ENCODE results near the gene SH2B3.

Gene SH2B3

DNA sequence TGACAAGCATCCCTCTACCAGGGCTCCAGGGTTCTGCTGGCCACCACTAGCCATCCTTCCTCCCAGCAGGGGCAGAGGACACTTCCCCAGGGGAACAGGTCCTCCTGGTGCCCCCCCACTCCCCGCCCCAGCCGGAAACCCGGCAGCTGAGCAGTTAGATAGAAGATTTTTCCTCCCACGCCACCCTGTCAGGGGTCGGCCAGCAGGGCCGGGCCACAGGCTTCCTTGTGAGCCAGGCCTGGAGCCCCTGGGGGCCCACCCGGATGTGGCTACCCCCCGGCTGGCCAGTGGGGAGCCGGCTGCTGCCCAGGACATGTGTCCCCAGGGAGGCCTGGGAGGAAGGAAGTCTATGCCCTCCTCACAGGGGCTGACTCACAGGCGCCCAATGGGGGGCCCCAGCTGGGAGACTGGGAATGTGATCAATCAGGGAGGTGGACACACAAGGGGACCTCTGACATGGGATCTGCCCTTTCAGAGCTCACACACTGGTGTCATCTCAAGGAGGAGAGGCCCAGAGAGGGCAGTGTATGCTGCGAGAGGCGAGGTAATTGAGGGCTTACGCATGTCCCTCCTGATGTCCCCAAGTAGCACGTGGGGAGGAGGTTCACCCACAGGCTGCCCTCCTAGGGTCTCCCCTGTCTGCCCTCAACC lies 4.2 kb downstream of the SH2B3 start:
- no peak for ATAC-seq

DNA sequence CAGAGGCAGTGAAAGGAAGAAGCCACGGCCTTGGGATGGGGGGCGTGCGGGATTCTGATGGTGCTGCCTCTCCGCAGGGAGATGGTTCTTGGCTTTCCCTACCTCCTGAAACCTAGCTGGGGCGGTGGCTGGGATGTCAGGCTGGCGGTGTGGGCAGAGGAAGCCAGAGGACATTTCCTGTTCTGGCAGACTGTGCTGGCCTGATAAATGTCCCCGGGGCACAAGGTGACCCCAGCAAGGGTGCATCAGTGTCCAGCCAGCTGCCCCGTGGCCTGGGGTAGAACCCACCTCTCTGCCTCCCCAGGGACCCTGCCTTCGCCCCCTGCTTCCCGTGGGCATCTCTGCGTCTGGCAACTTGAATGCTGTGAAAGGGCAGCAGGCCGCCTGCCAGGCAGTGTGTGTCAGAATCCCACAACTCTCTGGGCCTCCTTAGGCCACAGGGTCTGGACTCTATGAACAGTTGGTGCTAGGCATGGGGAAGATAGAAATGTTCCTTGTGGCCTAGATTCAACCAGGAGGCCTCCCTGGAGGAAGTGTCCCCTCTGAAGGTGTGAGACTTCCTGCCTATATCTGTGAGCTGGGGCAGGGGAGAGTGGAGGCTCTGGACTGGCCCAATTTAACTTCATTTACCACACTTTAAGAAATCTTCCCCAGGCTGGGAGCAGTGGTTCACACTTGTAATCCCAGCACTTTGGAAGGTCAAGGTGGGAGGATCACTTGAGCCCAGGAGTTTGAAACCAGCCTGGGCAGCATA lies 4.9 kb downstream of the SH2B3 start:
- no peak for ATAC-seq

DNA sequence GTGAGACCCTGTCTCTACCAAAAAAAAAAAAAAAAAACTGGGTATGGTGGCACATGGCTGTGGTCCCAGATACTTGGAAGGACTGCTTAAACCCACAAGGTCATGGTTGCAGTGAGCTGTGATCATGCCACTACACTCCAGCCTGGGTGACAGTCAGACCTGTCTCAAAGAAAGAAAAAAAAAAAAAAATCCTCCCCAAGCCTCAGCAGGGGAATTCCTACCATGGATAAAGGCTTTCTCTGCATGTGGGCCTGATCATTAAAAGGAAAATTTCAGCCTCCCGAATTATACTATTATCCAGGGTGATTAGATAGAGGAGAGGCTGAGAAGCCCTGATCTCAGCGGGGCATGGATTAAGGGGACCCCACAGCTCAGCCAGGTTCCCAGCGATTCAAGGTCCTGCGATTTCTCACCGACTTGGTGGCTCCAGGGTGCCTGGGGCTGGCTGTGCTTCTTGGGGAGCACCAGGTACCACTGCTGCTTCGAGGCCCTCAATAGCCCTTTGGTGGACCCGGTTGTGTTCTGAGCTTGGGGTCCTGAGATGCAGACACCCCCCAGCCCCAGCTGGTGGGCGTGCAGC lies 5.6 kb downstream of the SH2B3 start:
- ATAC-seq, result no peak

DNA sequence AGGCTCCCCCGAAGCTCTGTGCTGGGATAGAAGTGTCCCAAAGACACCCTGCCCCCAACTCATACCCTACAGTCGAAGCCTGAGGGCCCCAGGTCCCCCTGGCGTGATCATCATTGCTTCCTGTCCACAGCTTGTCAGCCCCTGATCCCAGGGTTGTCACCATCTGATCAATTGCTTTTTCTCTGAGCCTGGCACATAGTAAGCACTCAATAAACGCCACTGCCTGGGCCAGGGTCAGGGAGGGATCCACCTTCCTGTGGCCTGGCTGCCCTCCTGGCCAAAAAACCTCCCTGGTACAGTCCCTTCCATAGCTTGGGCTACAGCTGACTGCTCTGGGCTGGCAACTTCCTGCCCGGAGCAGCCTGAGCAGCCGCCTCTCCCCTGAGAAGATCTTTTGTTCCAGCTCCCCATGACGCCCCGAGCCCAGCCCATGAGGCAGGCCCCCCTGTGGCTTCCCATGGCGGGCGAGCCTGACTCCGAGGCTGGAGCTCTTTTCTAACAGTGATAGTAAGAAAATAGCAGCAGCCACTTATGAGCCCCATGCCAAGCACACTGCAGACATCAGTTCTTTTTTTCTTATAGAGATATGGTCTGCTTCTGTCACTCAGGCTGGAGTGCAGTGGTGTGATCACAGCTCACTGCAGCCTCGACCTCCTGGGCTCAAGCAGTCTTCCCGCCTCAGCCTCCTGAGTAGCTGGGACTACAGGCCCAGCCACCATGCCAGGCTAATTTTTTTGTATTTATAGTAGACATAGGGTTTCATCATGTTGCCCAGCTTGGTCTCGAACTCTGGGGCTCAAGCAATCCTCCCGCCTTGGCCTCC lies 6.5 kb downstream of the SH2B3 start:
- no peak for ATAC-seq

DNA sequence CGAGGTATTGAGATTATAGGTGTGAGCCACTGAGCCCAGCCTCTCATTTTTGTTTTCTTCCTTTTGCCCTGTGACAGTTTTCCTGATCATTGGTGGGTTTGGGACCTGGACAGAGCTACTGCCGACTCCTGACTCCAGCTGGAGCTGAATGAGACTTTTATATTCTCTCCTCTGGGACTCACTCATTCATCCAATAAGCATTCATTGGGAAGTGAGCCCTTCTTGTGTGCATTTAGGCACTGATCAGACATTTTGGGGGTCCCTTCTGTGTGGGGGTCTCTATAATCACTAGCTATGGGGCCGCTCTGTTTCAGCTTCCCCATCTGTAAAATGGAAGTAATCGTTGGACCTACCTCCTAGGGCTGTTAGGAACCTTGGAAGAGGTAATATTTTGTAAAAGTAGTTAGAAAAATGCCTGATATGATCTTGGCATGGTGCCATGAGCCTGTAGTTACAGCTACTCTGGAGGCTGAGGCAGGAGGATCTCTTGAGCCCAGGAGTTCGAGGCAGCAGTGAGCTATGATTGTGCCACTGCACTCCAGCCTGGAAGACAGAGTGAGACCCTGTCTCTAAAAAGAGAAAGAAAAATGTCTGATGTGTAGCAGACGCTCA lies 7.2 kb downstream of the SH2B3 start:
- ATAC-seq, result no peak

DNA sequence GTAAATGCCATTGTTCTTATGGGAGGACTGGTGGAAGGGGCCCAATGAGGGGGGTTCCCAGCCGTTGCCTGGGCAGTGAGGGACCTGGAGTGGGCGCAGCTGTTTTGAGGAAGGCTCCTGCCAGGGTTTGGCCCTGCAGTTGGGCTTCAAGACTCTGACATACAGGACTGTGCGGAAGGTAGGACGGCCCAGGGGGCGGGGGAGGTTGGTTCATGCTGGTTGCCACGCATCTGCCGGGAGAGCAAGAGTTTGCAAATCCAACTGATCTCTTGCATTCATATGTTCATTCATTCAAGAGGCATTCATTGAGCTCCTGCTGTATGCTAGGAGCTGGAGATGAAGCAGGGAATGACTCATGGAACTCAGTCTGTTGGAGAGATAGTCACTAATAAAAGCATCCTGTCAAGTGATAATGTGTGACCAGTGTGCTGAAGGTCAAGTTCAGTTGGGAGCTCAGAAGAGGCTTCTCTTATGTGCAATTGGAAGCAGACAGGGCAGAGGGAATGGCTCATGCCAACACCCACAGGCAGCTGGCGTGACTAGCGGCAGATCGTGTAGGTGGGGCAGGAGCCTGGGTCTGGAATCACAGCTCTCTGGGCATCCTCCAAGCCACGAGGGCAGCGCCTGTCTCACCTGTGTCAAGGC lies 7.8 kb downstream of the SH2B3 start:
- no peak for ATAC-seq

DNA sequence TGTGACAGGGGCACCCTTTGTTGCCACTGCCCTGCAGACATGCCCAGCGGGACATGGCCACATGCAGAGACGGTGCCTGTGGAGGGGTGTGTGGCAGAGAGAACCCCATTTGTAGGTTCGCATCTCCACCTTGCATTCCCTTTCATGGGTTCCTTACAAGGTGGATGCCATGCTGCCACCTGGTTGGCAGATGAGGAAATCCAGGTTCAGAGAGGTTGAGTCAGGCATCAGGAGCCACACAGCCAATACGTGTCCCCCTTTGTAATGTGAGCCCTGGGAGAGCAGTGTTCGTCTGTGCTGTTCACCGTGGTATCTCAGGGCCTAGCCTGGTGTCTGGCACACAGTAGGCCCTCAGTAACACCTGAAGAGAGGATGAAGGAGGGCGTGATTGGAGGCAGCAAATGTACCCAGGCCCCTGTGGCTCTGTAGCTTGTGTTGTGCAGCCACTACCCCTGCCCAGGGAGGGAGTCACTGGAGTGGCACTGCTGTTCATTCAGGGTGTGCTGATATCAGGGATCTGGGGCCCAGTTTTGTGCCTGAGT lies 9.1 kb downstream of the SH2B3 start:
- no peak for ATAC-seq

DNA sequence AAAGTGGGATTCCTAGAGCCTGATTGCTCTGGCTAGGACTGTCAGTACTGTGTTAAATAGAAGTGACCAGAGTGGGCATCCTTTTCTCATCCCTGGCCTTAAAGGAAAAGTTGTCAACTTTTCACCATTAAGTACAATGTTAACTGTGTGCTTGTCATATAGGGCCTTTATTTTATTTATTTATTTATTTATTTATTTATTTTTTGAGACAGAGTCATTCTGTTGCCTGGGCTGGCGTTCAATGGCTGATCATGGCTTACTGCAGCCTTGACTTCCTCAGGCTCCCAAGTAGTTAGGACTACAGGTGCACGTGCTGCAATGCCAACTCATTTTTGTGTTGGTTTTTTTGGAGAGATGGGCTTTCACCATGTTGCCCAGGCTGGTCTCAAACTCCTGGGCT lies 11.6 kb downstream of the SH2B3 start:
- ATAC-seq, result no peak

DNA sequence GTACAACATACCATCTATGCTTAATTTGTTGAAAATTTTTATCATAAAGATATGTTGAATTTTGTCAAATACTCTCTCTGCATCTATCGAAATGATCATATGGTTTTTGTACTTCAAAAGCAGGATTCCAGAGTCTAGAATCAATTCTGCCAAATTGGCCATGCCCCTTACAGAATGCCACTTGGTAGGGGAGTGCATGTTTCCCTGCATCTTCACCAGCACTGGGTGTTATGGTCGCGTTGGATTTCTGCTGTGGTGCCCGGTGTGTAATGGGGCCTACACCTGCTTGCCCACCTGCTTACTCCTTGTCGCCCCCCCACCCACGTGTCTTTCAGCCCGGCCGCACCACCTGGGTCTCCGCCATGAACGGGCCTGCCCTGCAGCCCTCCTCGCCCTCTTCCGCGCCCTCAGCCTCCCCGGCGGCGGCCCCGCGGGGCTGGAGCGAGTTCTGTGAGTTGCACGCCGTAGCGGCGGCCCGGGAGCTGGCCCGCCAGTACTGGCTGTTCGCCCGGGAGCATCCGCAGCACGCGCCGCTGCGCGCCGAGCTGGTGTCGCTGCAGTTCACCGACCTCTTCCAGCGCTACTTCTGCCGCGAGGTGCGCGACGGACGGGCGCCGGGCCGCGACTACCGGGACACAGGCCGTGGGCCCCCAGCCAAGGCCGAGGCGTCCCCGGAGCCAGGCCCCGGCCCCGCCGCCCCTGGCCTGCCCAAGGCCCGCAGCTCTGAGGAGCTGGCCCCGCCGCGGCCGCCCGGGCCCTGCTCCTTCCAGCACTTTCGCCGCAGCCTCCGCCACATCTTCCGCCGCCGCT lies 12.3 kb downstream of the SH2B3 start:
- no peak for ATAC-seq

DNA sequence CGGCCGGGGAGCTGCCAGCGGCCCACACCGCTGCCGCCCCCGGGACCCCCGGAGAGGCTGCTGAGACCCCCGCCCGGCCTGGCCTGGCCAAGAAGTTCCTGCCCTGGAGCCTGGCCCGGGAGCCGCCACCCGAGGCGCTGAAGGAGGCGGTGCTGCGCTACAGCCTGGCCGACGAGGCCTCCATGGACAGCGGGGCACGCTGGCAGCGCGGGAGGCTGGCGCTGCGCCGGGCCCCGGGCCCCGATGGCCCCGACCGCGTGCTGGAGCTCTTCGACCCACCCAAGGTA lies 12.8 kb downstream of the SH2B3 start:
- no peak for ATAC-seq

DNA sequence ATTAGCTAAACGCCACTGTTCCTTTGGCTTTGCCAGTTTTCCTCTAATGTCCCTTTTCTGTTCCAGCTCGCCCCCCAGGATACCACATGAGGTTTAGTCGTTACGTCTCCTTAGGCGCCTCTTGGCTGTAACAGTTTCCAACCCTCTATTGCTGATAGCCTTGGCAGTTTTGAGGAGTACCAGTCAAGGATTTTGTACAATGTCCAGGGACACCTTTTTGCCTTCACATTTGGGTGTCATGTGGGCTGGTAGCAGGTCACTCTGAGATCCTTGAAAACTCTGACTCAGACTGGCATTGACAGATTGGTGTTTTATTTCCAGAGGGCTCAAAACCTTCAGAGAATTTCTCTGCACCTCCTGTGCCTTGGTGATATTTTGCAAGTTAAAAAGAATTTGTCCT lies 14.1 kb downstream of the SH2B3 start:
- no peak for ATAC-seq

DNA sequence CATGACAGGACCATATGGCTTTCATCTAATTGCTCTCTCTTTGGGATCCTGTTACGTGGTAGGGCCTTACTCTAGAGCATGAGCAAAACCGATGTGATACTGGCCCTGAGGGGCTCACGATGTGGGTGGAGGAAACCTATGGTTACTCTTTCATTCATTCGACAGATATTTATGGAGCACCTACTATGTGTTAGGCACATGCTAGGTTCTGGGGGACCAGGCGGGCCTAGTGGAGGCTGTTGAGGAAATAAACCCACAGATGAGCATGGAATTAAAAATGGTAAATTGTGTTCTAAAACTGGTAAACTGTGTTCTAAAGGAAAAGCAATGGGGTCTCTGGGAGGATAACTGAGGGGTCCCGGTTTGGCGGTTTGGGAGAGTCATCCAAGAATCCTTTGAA lies 14.8 kb downstream of the SH2B3 start:
- ATAC-seq, result no peak

DNA sequence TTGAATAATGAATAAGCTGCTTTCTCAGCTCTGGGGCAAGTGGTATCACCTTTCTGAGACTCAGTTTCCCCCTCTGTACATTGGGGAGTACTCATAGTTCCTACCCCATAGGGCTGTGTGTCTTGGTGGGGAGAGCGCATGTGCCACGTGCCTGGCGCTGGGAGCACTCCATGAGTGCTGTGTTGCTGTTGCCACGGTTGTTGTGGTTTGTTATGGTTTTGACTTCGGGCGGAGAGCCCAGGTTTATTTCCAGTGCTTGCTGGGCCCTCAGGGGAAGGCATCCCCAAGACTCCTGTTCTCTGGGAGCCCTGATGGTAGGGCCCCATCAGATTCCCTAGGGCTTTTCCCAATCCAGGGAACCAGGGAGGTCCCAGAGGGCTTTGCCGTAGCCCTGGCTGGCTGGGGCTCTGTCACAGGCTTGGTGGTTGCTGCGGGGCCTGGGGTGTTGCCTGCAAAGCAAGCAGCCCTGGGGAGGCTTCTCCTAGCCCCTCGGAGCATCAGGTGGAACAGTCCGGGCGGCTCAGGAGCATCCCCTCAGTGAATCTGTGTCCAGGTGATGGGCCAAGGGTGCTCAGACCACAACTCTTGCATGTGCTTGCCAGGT lies 18.6 kb downstream of the SH2B3 start:
- no peak for ATAC-seq

DNA sequence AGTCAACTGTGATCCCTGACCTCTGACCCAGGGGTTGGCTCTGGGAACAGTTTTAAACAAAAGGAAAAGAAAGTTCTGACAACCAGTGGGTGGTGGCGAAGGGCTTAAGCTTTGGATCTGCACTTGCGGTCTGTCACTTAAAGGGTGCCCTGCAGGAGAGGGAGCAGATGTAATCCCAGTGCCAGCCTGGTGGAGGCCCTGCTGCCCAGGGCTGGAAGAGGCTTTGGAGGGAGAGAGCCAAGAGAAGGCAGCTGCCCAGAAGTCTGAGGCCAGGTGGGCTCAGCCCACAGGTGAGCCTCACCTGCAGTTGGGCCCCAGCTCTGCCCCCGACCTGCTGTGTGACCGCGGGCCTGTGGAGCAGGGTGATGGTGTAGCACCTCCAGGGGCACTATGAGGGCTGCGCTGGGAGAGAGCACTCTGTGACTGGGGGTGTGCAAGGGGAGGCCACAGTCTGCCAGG lies 19.1 kb downstream of the SH2B3 start:
- no peak for ATAC-seq

DNA sequence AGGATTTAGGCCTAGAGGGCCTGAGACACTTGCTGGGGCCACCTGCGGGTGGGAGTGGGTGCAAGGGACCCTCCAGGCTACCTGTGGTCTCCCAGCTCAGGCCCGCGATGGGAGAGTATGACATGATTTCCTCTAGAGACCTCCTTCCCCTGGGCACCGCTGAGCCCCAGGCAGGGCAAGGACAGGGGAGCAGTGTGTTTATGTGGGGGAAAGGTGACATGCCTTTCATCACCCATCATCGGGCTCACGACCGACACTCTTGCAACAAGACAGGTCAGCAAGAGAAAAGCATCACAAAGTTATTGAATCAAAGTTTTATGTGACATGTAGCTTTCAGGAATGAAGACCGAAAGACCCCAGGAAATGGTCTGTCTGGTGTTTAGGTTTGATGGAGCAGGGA lies 19.9 kb downstream of the SH2B3 start:
- ATAC-seq, result no peak

DNA sequence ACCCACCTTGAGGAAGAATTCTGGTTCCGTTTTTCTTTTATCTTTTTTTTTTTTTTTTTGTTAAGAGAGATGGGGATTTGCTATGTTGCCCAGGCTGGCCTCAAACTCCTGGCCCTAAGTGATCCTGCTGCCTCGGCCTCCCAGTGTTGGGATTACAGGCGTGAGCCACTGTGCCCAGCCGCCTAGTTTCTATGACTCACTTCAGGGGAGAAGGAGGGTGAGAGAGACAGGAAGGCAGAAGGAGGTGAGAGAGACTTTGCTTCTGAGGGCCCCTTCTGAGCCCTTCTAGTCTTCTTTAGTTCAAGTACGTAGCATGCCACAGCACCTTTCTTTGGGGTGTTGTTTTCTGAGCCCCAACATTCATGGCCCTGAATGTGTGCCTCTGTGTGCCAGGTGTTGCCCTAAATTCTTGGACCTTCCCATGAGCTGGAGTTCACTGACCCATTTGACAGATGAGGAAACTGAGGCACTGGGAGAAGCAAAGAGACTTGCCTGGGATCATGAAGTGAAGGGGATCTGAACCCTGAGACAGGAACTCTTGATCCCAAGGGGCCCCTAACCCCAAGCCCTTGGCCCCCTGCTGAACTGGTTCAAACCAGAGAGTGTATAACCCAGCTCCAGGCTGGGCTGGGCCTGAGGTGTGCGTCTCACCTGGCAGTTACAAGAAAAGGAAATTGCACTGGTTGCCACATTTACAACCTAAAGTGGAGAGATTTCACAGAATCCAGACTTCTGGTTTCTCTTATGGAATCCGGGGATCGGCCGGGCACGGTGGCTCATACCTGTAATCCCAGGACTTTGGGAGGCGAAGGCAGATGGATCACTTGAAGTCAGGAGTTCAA lies 20.8 kb downstream of the SH2B3 start:
- ATAC-seq, result peak; percentile 28 to 40

DNA sequence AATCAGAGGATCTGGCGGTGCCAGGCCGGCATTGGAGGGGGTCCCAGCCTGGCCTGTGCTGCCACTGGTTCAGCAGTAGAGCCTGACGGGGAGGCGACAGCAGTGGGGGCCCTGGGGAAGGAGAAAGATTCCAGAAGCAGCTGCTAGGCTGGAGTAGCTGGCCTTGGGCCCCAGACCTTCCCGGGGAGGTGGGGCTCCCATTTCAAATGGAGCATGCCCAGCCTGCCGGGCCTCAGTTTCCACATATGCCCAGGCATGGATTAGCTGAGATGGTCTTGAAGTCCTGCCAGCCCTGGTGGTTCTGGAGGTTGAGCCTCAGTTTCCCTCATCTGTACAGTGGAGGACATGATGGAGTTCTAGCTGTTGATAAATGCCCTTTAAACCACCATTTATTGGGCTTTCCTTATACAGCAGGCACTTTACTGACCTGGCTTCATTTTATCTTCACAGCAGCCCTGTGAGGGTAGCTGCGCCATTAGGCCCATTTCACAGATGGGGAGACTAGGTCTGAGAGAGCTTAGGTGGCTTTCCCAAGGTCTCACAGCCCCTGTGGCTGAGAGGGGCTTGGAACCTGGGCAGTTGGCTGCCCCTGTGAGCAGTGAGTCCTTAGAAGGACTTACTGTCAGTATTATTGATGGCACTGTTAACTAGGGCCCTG lies 21.8 kb downstream of the SH2B3 start:
- no peak for ATAC-seq

DNA sequence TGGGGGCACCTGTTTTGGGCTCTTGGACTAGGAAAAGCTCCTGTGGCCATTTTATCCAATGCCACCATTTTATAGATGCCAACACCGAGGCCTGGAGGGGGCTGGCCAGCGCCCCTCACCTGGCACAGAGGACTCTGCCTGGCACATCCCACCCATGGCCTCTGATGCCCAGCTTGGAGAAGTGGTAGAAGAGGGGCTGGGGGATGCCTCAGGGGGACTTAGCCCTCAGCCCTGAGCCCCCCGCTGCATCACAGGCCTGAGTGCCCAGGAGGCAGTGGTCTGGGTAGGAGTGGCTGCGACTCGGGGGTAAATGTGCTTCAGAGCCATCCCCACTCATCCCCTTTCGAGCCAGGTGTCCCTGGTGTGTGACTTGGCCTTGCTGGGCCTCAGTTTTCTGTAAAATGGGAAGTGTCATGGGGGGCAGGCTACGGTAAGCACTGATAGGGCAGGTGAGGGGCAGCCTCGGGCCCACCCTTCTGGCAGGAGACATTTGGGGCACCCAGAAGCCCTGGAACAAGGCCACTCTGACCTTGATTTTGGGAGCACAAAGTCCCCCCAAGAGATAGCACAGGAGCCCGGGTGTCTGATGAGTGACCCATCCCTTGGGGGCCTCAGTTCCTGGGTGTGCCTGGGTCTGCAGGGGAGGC lies 22.5 kb downstream of the SH2B3 start:
- ATAC-seq, result no peak

DNA sequence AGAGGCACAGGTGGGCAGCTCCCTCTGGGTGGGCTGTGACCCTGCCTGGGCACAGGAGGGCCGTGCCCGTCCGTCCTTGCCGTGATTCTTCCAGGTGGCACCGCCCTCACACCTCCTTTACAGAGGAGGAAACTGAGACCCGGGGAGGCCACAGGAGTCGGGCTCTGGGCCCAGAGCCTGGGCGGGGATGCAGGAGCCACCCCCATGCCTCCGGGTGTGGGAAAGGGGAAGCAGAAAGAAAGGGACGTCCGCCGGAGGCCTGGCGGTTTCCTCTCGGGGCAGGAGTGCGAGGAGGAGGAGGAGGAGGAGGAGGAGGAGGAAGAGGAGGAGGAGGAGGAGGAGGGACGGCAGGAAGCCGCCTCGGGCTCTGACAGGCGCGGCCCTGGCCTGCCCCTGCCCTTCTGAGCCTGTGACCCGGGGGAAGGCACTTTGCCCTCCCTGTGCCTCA lies 23.0 kb downstream of the SH2B3 start:
- ATAC-seq, result no peak

All from activated CD4-positive, CD25-positive, alpha-beta regulatory T cell treated with anti-CD3 and anti-CD28 coated beads, Interleukin-2, amount 50 U/mL, for 24 hours (primary cell).